Gastrocnemius medialis (tissue), 4 donors: ENCODE data around the gene DDX31. TPM values are rescaled to one million over a fixed set of nuclear protein-coding genes. Genes with fewer than 3 reads are reported as not detected.

Source experiments
- ATAC-seq, 2 donors: fragments of 150-250 bp; one replicate each; pipeline ENCODE4 v1.9.1; 2016
- DNase-seq, 2 donors: peaks; one replicate each; pipeline ENCODE4 v3.0.0-alpha.2; 2019
- H3K27ac ChIP-seq, 4 donors: fragments of 200-600 bp; sonication (generic); 1 replicate in 1 of 4; 2 replicates in 3 of 4; pipeline ENCODE4 v1.5.1; 2016 to 2018; ENCODE audit warnings: mild to moderate bottlenecking in 2 of 4, moderate library complexity in 1 of 4
- H3K27me3 ChIP-seq, 3 donors: fragments of 200-600 bp; sonication (generic) in 2 of 3; 1 replicate in 1 of 3; 2 replicates in 2 of 3; pipeline versions ENCODE4 v1.5.1 to v1.6.0; 2016 to 2019; ENCODE audit warnings: mild to moderate bottlenecking in 1 of 3, moderate library complexity in 1 of 3
- H3K36me3 ChIP-seq, 2 donors: fragments of 200-600 bp; sonication (generic) in 1 of 2; one replicate each; pipeline ENCODE4 v1.5.1; 2017 to 2018
- H3K4me1 ChIP-seq, 2 donors: fragments of 200-600 bp; sonication (generic) in 1 of 2; one replicate each; pipeline ENCODE4 v1.5.1; 2016 to 2017; ENCODE audit warnings: mild to moderate bottlenecking in 2 of 2
- H3K4me3 ChIP-seq, 4 donors: fragments of 200-600 bp; sonication (generic) in 3 of 4; 1 replicate in 1 of 4; 2 replicates in 3 of 4; pipeline ENCODE4 v1.5.1; 2016 to 2019; ENCODE audit warnings: mild to moderate bottlenecking in 2 of 4
- H3K9me3 ChIP-seq, 3 donors: fragments of 200-600 bp; sonication (generic) in 2 of 3; 1 replicate in 1 of 3; 2 replicates in 2 of 3; pipeline ENCODE4 v1.5.1; 2016 to 2019
- CTCF ChIP-seq, 5 experiments: fragments of 450-650 bp in 3 of 5; fragments of 200-600 bp in 2 of 5; sonication (generic) in 2 of 5; IDR thresholded peaks in 4 of 5; conservative IDR thresholded peaks in 1 of 5; 1 replicate in 4 of 5; 2 replicates in 1 of 5; pipeline ENCODE4 v1.5.1; 2016 to 2019; ENCODE audit warnings: antibody characterized with exemption in 5 of 5, mild to moderate bottlenecking in 3 of 5, moderate library complexity in 3 of 5
- POLR2A ChIP-seq, 2 donors: fragments of 450-650 bp; IDR thresholded peaks; one replicate each; pipeline ENCODE4 v1.6.1; 2017; ENCODE audit warnings: antibody characterized with exemption in 2 of 2, mild to moderate bottlenecking in 2 of 2, moderate library complexity in 2 of 2
- in situ Hi-C, 4 donors: fragments of 200-750 bp; cut with MboI; loops; one replicate each; pipeline versions ENCODE4 v1.15.0 to v1.8.0; 2017; ENCODE audit warnings: low sequenced_read_pairs in 4 of 4
- intact Hi-C: fragments of 100-400 bp; cut with DNase I; formaldehyde crosslinking; loops from one replicate; pipeline ENCODE4 v1.15.1; 2023; ENCODE audit warnings: low total_unique reads
- total RNA-seq, 4 donors: library from RNA; depleted of rRNA; stranded (reverse); fragments of >200 nt; gene quantifications; one replicate each; pipeline versions ENCODE4 v1.1.0 to v1.2.3, GENCODE V29; 2016

The DDX31 gene
- total RNA-seq, 4 donors from 2014 or later = 5.4 to 8.8 (median 6.4) TPM

DNA sequence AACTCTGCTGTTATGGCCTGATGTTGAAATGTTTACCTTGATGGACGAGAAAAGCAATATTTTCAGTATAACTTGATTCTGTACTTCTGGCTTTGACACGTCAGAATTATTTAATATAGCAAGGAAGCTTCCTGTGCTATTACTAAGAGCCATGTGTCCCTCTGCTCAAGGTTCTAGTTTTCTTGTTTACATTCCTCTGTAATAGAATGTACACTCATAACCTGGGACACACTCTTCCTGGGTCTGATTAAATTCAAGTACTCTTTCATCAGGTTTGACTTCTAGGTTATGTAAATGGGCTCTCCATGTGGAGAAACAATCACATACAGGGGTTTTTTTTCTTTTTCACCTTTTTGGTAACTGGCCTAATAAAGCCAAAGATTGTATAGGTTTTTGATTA, 33.6 kb upstream of the DDX31 start:
- Histone ChIP-seq H3K4me1 (no peaks in the 10 kb centered on the region), H3K27me3 (peaks cover 0 to 9% (median 0%) of the 10 kb centered on the region in 3 donors), H3K27ac (no peak overlapping the region), H3K4me3 (no peak overlapping the region), H3K36me3 (no peaks in the 10 kb centered on the region), H3K9me3 (no peaks in the 10 kb centered on the region)
- ATAC-seq (no peak), DNase-seq (no peak)
- no peak for TF ChIP-seq CTCF (IDR thresholded peaks at IDR 0.05 in 4 of 5, conservative IDR thresholded peaks at IDR 0.05 in 1 of 5)
- TF ChIP-seq POLR2A (IDR thresholded peaks at IDR 0.05) = no peak
- intact Hi-C loops (no loop called here), in situ Hi-C loops (no loop called here)

DNA sequence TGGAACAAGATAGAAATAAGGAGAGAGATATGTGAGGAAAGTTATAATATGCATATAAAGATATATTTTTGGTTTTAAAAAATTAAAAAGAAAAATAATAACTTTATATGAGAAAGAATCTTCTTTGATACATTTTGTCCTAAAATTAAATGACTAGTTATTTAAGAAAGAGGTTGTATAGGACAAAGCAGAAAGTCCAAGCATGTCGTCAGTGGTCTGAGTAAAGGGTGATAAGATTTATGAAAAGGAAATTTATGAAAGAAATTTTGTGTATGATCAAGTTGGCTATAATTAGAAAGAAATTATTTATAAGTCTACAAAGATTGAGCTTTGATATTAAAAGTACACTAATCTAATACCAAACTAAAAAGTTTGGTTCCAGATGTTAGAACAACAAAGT, 32.5 kb upstream of the DDX31 start:
- H3K4me3 ChIP-seq = no peak overlapping the region
- H3K9me3 ChIP-seq = peaks cover 0 to 6% (median 0%) of the 10 kb centered on the region in 3 donors
- H3K27ac ChIP-seq = no peak overlapping the region
- intact Hi-C loops (no loop called here), in situ Hi-C loops (no loop called here)
- no peaks in the 10 kb centered on the region for H3K4me1 ChIP-seq
- no peak for ATAC-seq
- TF ChIP-seq CTCF (IDR thresholded peaks at IDR 0.05 in 4 of 5, conservative IDR thresholded peaks at IDR 0.05 in 1 of 5) (no peak), POLR2A (IDR thresholded peaks at IDR 0.05) (no peak)
- peaks cover 0 to 6% (median 0%) of the 10 kb centered on the region in 3 donors for H3K27me3 ChIP-seq
- H3K36me3 ChIP-seq = no peaks in the 10 kb centered on the region
- DNase-seq = no peak

DNA sequence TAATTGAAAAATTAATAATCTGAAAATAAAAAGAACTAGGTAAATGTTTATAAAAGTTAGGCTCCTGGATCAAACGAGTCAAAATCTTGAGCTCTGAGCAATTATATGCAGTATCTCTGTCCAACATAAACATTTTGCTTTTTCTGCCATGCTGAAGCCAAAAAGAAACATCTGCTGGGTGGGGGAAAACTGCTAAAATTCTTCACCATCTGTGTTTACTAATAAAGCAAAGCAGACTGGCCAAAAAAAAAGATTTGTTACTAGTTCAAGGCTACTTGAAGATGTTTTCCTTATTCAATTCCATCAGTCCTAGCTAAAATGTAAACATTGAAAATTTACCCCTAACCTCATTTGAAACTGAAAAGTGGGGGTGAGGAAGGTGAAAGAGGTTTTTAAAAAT, 30.2 kb upstream of the DDX31 start:
- intact Hi-C loops = no loop called here
- no peaks in the 10 kb centered on the region for H3K4me1 ChIP-seq
- H3K9me3 ChIP-seq = peaks cover 0 to 11% (median 0%) of the 10 kb centered on the region in 3 donors
- H3K27me3 ChIP-seq = peaks cover 0 to 6% (median 0%) of the 10 kb centered on the region in 3 donors
- H3K4me3 ChIP-seq = no peak overlapping the region
- in situ Hi-C loops = no loop called here
- DNase-seq (no peak), ATAC-seq (no peak)
- no peak overlapping the region for H3K27ac ChIP-seq
- H3K36me3 ChIP-seq = no peaks in the 10 kb centered on the region
- TF ChIP-seq CTCF (IDR thresholded peaks at IDR 0.05 in 4 of 5, conservative IDR thresholded peaks at IDR 0.05 in 1 of 5) (no peak), POLR2A (IDR thresholded peaks at IDR 0.05) (no peak)

DNA sequence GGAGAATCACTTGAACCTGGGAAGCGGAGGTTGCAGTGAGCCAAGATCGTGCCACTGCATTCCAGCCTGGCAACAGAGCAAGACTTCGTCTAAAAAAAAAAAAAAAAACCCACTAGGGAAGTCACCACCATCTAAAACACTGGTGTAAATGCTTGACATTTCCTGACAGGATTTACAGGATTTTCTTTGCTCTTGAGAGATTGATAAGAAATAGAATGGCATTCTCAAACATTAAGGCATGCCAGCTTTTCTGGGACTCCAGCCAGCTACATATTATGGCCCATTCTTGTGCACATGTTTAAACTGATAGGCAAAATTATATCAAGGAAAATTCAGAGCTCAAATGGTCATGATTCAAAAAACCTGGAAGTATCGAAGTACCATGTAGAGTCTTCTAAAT, 29.2 kb upstream of the DDX31 start:
- DNase-seq (no peak), ATAC-seq (no peak)
- in situ Hi-C loops (no loop called here), intact Hi-C loops (no loop called here)
- H3K27ac ChIP-seq = no peak overlapping the region
- no peak overlapping the region for H3K4me3 ChIP-seq
- H3K36me3 ChIP-seq = no peaks in the 10 kb centered on the region
- peaks cover 0 to 11% (median 0%) of the 10 kb centered on the region in 3 donors for H3K9me3 ChIP-seq
- no peak for TF ChIP-seq POLR2A (IDR thresholded peaks at IDR 0.05)
- no peak for TF ChIP-seq CTCF (IDR thresholded peaks at IDR 0.05 in 4 of 5, conservative IDR thresholded peaks at IDR 0.05 in 1 of 5)
- H3K4me1 ChIP-seq = no peaks in the 10 kb centered on the region
- peaks cover 0 to 6% (median 0%) of the 10 kb centered on the region in 3 donors for H3K27me3 ChIP-seq

DNA sequence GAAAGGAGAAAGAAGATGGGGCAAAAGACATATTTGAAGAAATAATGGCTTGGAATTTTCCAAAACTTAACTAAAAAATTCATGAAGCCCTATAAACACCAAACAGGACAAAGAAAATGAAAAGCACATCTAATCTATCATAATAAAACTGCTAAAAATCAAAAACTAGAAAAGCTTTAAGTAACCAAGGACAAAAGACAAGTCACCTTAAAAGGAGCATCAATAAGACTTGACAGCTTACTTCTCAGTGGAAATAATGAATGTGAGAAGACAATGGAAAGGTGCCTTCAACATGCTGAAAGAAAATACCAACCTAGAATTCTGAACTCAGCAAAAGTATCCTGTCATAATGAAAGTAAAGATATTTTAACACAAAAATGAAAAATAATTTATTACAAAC, 27.4 kb upstream of the DDX31 start:
- no peak for TF ChIP-seq CTCF (IDR thresholded peaks at IDR 0.05 in 4 of 5, conservative IDR thresholded peaks at IDR 0.05 in 1 of 5)
- no peak for TF ChIP-seq POLR2A (IDR thresholded peaks at IDR 0.05)
- no peak overlapping the region for H3K4me3 ChIP-seq
- DNase-seq (no peak), ATAC-seq (no peak)
- in situ Hi-C loops = no loop called here
- peaks cover 0 to 11% (median 0%) of the 10 kb centered on the region in 3 donors for H3K9me3 ChIP-seq
- peaks cover 0 to under 1% (median 0%) of the 10 kb centered on the region in 3 donors for H3K27me3 ChIP-seq
- no peaks in the 10 kb centered on the region for H3K4me1 ChIP-seq
- H3K36me3 ChIP-seq = no peaks in the 10 kb centered on the region
- H3K27ac ChIP-seq = no peak overlapping the region
- intact Hi-C loops = no loop called here
